WTC11 (cell line): ENCODE data around the gene NUDT19. TPM values are rescaled to one million over a fixed set of nuclear protein-coding genes. Genes with fewer than 3 reads are reported as not detected.
"Not testable (repeated sequence)": the region's sequence is repeated elsewhere in the genome, so short reads cannot be mapped to it uniquely, and the experiment has no call there.

Experiments used
- ATAC-seq: fragments of 200-7000 bp; cut with Tn5 transposase; 2 replicates; pipeline ENCODE4 v1.10.0; 2021; ENCODE audit warnings: mild to moderate bottlenecking, moderate library complexity
- CTCF ChIA-PET: fragments of 300-600 bp; sonication (Branson Sonifier 250); formaldehyde crosslinking; loops from one replicate; lab custom pipeline; 2021; ENCODE audit warnings: antibody characterized with exemption; lab: Charles Lee
- POLR2A ChIA-PET: fragments of 350-600 bp; sonication (Branson Sonifier 250); formaldehyde crosslinking; loops from one replicate; lab custom pipeline; 2021; ENCODE audit warnings: antibody characterized with exemption; lab: Charles Lee
- DNase-seq: peaks from one replicate; pipeline ENCODE4 v3.0.0; 2021; ENCODE audit warnings: low spot score
- H3K27ac Mint-ChIP-seq: 2 replicates; pipeline ENCODE4 v1.8.0; 2021; ENCODE audit warnings: mixed read lengths
- H3K27me3 Mint-ChIP-seq: 2 replicates; pipeline ENCODE4 v1.8.0; 2021; ENCODE audit warnings: low read depth, mild to moderate bottlenecking, moderate library complexity, mixed read lengths
- H3K36me3 Mint-ChIP-seq: 2 replicates; pipeline ENCODE4 v1.8.0; 2021; ENCODE audit warnings: mixed read lengths
- H3K4me1 Mint-ChIP-seq: 2 replicates; pipeline ENCODE4 v1.8.0; 2022; ENCODE audit warnings: mixed read lengths
- H3K4me3 Mint-ChIP-seq: 2 replicates; pipeline ENCODE4 v1.8.0; 2021; ENCODE audit warnings: mild to moderate bottlenecking, moderate library complexity, mixed read lengths
- H3K9me3 Mint-ChIP-seq: 2 replicates; pipeline ENCODE4 v1.8.0; 2021; ENCODE audit warnings: mixed read lengths
- ATF2 ChIP-seq: sonication (generic); formaldehyde crosslinking; IDR thresholded peaks from 2 replicates; pipeline ENCODE4 v1.8.1; 2022; ENCODE audit warnings: low read depth, missing genetic modification reagents, borderline replicate concordance
- CTCF ChIP-seq: fragments of 200-600 bp; IDR thresholded peaks from 2 replicates; pipeline ENCODE4 v1.8.0; 2022; ENCODE audit warnings: antibody characterized with exemption
- SP1 ChIP-seq: sonication (generic); formaldehyde crosslinking; conservative IDR thresholded peaks from 2 replicates; pipeline ENCODE4 v1.8.1; 2022; ENCODE audit warnings: missing genetic modification reagents
- ZMAT4 ChIP-seq: fragments of 250-450 bp; sonication (Bioruptor Pico); IDR thresholded peaks from 2 replicates; pipeline ENCODE4 v1.9.0; 2021; ENCODE audit warnings: mild to moderate bottlenecking
- ZNF263 ChIP-seq: sonication (generic); formaldehyde crosslinking; IDR thresholded peaks from 2 replicates; pipeline ENCODE4 v1.8.1; 2022; ENCODE audit warnings: low read depth, mild to moderate bottlenecking, moderate library complexity, missing genetic modification reagents
- total RNA-seq: library from RNA; stranded (reverse); gene quantifications from 3 replicates; pipeline ENCODE4 v1.2.3, GENCODE V29; 2021
- TF ChIP-seq, protein P1 (sequence below): fragments of 250-450 bp; sonication (Bioruptor Pico); IDR thresholded peaks from 2 replicates; pipeline ENCODE4 v1.9.0; 2021; ENCODE audit warnings: mild to moderate bottlenecking, borderline replicate concordance

The NUDT19 gene
- total RNA-seq, 1 experiment from 2014 or later, result 2.4 TPM

GRCh38 chr19:32743447-32743846, 51.8 kb downstream of the NUDT19 start (continued):
- TF ChIP-seq CTCF (no peak), SP1 (CRISPR knock-in tag) (no peak)

GRCh38 chr19:32744555-32745325, 53.1 kb downstream of the NUDT19 start:
- TF ChIP-seq, protein P1, sequence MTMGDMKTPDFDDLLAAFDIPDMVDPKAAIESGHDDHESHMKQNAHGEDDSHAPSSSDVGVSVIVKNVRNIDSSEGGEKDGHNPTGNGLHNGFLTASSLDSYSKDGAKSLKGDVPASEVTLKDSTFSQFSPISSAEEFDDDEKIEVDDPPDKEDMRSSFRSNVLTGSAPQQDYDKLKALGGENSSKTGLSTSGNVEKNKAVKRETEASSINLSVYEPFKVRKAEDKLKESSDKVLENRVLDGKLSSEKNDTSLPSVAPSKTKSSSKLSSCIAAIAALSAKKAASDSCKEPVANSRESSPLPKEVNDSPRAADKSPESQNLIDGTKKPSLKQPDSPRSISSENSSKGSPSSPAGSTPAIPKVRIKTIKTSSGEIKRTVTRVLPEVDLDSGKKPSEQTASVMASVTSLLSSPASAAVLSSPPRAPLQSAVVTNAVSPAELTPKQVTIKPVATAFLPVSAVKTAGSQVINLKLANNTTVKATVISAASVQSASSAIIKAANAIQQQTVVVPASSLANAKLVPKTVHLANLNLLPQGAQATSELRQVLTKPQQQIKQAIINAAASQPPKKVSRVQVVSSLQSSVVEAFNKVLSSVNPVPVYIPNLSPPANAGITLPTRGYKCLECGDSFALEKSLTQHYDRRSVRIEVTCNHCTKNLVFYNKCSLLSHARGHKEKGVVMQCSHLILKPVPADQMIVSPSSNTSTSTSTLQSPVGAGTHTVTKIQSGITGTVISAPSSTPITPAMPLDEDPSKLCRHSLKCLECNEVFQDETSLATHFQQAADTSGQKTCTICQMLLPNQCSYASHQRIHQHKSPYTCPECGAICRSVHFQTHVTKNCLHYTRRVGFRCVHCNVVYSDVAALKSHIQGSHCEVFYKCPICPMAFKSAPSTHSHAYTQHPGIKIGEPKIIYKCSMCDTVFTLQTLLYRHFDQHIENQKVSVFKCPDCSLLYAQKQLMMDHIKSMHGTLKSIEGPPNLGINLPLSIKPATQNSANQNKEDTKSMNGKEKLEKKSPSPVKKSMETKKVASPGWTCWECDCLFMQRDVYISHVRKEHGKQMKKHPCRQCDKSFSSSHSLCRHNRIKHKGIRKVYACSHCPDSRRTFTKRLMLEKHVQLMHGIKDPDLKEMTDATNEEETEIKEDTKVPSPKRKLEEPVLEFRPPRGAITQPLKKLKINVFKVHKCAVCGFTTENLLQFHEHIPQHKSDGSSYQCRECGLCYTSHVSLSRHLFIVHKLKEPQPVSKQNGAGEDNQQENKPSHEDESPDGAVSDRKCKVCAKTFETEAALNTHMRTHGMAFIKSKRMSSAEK (CRISPR knock-in tag), result no peak
- TF ChIP-seq ATF2 (CRISPR knock-in tag) (no peak), ZNF263 (CRISPR knock-in tag) (peak; percentile 38; the same call in 1 of the 2 replicates), ZMAT4 (no peak)
- no peak for DNase-seq
- CTCF ChIA-PET, result no interaction called here
- Mint-ChIP-seq H3K27me3 (no peaks in the 10 kb centered on the region), H3K36me3 (no peaks in the 10 kb centered on the region), H3K27ac (no peak overlapping the region), H3K4me3 (no peak overlapping the region), H3K9me3 (no peaks in the 10 kb centered on the region), H3K4me1 (no peaks in the 10 kb centered on the region)
- ATAC-seq, result no peak
- POLR2A ChIA-PET, result no interaction called here

- POLR2A ChIA-PET, DNase-seq, H3K27ac Mint-ChIP-seq, CTCF ChIA-PET, H3K27me3 Mint-ChIP-seq, ATAC-seq, H3K4me1 Mint-ChIP-seq, H3K4me3 Mint-ChIP-seq, H3K9me3 Mint-ChIP-seq, H3K36me3 Mint-ChIP-seq: not testable (repeated sequence)
Measured at GRCh38 chr19:32745594-32746251, 54.1 kb downstream of the NUDT19 start.

- not testable (repeated sequence) for H3K9me3 Mint-ChIP-seq
Measured at GRCh38 chr19:32746631-32747196, 55.1 kb downstream of the NUDT19 start.

More at GRCh38 chr19:32746631-32747196, 55.1 kb downstream of the NUDT19 start:
- H3K4me1 Mint-ChIP-seq, H3K27me3 Mint-ChIP-seq, H3K4me3 Mint-ChIP-seq, ATAC-seq, H3K36me3 Mint-ChIP-seq, H3K27ac Mint-ChIP-seq, DNase-seq, POLR2A ChIA-PET: not testable (repeated sequence)
- CTCF ChIA-PET, result interaction anchor here (1.9 kb wide), 1 partner anchor 40 kb away, joined by 8 read pairs; no protein-coding TSS in a partner anchor
